Measurements from ENCODE around the gene DPF3.

- TF ChIP-seq, protein P1, sequence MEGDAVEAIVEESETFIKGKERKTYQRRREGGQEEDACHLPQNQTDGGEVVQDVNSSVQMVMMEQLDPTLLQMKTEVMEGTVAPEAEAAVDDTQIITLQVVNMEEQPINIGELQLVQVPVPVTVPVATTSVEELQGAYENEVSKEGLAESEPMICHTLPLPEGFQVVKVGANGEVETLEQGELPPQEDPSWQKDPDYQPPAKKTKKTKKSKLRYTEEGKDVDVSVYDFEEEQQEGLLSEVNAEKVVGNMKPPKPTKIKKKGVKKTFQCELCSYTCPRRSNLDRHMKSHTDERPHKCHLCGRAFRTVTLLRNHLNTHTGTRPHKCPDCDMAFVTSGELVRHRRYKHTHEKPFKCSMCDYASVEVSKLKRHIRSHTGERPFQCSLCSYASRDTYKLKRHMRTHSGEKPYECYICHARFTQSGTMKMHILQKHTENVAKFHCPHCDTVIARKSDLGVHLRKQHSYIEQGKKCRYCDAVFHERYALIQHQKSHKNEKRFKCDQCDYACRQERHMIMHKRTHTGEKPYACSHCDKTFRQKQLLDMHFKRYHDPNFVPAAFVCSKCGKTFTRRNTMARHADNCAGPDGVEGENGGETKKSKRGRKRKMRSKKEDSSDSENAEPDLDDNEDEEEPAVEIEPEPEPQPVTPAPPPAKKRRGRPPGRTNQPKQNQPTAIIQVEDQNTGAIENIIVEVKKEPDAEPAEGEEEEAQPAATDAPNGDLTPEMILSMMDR (IDR thresholded peaks at IDR 0.05; ENCODE audit: insufficient read depth, low read length, poor library complexity, severe bottlenecking) = no peak
- no peak for TF ChIP-seq EZH2phosphoT487 (conservative IDR thresholded peaks at IDR 0.05; ENCODE audit: low read length)
Measured at GRCh38 chr14:72888636-72889201, 5.2 kb downstream of the DPF3 start.
